HG03159 (cell line): Measurements from ENCODE around the gene CYP2B6.
"Not testable (repeated sequence)": the region's sequence is repeated elsewhere in the genome, so short reads cannot be mapped to it uniquely, and the experiment has no call there.

Source experiments
- ATAC-seq: cut with Tn5 transposase; IDR thresholded peaks from one replicate; pipeline ENCODE4 v1.9.1; 2021; ENCODE audit warnings: mild to moderate bottlenecking, moderate library complexity; ENCODE audit not compliant: unreplicated experiment

Gene CYP2B6

DNA sequence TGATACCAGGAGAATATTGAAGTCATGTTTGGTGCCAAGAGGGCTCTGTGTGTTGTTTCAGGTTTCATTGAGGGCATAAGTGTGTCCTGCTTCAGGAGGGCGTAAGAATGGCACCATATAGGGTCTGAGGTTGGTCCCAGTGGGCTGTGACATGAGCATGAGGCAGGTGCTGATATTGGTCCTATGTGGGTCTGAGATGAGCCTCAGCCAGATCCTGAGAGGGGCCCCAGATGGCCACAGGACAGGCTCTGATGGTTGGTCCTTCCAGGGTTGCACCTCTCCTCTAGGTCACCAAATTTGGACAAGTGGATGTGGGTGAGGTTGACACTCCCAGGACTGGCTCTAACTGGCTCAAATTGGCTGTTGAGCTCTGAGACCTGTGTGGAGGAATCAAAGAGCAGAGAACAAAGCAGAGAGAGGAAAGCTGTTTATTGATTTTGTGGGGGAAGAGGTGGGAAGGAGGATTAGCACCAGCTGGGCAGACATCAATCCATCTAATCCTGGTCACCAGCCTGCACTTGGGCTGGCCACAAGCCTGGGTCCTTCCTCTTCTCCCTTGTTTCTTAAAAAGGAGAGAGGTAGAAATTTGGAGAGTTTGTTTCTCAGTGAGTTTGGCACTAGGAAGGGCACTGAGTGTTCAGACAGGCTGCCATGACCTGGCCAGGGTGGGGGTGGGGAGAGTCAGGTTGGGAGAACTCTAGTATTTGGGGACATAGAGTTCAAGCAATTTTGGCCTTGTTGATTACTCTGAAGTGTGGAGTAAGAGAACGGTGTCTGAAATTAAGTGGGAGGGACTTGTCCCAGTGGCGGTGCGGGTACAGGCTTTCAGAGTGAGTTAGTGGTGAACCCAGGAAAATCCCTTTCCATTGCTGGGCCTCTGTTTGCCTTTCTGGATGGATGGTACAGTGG lies 38.7 kb downstream of the CYP2B6 start:
- no peak for ATAC-seq

DNA sequence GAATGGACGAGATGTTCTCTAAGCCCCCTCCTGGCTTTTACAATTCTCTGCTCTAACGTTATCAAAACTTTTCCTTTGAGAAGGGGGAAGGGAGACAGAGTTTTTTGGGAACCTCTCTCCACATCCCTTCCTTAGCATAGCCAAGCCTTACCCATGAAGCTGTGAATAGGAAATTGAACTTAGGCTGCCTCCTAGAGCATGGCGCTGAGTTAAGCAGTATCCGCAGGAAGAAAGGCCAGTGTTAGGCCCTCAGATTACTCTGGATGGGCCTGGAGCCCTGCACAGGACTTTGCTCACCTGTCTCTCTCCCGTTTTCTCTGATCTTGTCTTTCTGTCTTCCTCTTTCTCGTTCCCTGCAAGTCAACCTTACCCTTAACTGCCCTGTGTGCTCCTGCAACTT lies 39.6 kb downstream of the CYP2B6 start:
- no peak for ATAC-seq

DNA sequence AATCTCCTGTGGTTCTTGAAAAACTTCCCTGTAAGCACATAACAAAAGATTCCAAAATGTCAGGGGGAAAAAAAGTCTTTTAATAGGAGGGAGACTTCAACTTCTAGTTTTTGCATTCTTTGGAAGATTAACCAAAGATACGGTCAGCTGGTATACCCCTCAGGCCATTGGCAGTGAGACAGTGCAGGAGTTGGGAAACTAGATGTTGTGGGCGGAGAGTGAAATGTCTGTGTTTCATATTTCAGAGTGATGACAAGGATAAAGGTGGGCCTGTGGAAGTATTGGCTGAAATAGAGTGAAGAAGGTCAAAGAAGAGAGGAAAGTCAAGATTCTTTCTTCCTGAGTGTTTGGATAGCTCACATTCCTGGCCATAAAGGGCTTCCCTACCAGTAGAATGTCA lies 40.8 kb downstream of the CYP2B6 start:
- ATAC-seq: no peak

DNA sequence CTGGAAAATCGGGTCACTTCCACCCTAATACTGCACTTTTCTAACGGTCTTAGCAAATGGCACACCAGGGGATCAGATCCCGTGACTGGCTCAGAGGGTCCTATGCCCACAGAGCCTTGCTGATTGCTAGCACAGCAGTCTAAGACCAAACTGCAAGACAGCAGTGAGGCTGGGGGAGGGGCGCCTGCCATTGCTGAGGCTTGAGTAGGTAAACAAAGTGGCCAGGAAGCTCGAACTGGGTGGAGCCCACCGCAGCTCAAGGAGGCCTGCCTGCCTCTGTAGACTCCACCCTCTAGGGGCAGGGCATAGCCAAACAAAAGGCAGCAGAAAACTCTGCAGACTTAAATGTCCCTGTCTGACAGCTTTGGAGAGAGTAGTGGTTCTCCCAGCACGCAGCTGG lies 42.2 kb downstream of the CYP2B6 start:
- ATAC-seq: not testable (repeated sequence)

DNA sequence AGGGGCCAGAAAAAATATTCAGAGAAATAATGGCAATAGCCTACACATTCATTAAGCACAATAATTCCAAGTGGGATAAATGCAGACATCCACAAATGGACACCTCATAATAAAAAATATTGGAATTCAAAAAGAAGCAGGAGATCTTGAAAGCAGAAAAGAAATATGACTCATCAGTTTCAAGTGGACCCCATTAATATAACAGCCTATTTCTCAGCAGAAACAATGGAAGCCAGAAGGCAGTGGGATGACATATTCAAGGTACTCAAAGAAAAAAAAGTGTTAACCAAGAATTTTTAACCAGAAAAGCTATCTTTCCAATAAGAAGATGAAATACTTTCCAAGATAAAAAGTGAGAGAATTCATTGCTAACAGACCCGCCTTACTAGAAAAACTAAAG lies 48.7 kb downstream of the CYP2B6 start:
- ATAC-seq: no peak

DNA sequence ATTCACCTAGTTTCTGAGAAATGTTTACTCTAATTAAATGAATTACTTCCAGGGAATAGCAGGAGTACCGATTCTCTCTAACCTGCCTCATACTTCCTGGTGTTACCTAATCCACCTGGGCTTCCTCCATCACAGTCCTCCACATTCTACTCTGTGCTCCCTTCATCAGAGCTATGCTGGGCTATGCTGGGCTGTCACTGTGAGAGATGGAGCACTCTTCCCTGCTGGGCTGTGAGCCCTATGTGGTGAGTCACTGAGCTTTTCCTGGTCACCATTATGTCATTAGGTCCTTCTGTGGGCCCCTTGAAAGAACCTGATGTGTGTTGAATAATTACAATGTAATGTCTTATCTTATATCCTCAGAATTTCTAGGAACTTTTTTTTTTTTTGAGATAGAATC lies 54.0 kb downstream of the CYP2B6 start:
- ATAC-seq: not testable (repeated sequence)

DNA sequence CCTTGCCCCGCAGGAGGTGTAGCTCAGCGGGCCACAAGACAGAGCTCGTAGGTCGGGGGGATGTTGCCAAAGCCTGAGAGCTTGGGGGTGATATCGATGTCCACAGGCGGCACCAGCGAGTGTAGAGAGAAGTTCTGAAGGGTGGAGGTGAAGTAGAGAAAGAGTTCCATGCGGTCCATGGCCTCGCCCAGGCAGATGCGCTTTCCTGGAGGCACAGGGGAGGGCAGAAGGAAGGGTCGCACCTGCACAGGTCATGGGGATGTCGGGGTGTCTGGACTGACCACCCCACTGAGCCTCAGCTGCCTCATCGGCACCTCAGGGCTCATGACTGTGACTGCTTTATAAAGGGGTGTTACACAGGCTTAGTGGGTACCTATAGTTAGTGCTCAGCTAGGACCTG lies 59.3 kb downstream of the CYP2B6 start:
- no peak for ATAC-seq

DNA sequence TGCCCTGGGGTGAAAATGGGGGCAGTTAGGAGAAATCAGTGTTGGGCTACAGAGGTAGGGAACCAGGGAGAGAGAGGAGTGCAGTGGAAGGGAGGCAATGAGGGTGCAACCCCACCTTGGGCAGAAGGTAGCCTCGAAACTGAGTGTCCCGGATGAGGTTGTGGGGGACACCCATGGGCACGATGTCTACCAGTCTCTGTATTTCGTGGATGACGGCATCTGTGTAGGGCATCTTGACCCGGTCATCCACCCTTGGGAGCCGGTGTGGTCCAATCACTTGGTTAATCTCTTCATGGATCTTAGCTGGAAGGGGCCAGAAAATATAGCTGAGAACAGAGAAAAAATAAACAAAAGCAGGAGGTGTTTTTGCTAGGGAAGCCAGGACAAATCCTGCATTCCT lies 61.1 kb downstream of the CYP2B6 start:
- ATAC-seq: not testable (repeated sequence)

DNA sequence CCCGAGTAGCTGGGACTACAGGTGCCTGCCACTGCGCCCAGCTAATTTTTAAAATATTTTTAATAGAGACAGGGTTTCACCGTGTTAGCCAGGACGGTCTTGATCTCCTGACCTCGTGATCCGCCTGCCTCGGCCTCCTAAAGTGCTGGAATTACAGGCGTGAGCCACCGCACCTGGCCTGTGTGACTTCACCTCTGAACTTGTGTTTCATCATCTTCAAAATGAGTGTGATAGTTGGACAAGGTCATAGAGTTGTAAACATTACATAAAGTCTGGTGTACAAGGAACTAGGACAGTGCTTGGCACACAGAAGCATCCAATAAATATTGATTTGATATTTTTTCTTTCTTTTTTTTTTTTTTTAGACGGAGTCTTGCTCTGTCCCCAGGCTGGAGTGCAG lies 62.2 kb downstream of the CYP2B6 start:
- ATAC-seq: not testable (repeated sequence)

DNA sequence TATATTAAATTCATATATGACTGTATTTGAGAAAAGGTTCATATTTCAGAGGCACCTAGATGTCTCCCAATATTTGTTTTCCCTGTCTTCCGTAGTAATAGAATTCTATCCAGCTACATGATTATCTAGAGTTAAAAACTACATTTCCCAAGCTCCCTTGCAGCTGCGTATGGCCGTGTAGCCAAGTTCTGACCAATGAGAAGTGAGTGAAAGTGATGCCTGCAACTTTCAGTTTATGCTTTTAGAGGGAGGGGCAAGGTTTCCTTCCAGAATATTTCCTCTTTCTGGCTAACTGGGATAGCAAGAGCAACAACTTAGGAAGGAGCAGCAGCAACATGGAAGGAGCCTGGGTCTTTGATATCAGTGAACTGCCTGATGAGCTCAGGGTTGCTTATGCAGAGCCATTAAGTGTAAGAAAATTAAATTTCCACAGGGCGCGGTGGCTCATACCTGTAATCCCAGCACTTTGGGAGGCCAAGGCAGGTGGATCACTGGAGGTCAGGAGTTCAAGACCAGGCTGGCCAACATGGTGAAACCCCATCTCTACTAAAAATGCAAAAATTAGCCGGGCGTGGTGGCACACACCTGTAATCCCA lies 74.0 kb downstream of the CYP2B6 start:
- no peak for ATAC-seq
